ENCODE measurements around the gene ZBTB40. TPM values are rescaled to one million over a fixed set of nuclear protein-coding genes. Genes with fewer than 3 reads are reported as not detected.

ZBTB40 gene
- total and polyA plus RNA-seq, 10 donors = 4.4 to 40.2 (median 30.2) TPM

GRCh38 chr1:22491995-22492715 lies 40.5 kb downstream of the ZBTB40 start:
- H3K36me3 ChIP-seq = peaks cover 0 to 78% (median 23%) of the 10 kb centered on the region in 6 donors

GRCh38 chr1:22494144-22494543 lies 42.5 kb downstream of the ZBTB40 start:
- 53 to 67% (median 59%) methylated on average over 2 of the region's 2 CpGs for WGBS, 5 donors
- no peaks in the 10 kb centered on the region for H3K27me3 ChIP-seq (replicated peaks in 1 of 7)
- no peak for DNase-seq
- no peaks in the 10 kb centered on the region for H3K9me3 ChIP-seq
- intact Hi-C loops (cut with DNase I; ENCODE audit: low total_unique reads) = no loop called here
- no peak overlapping the region for H3K4me3 ChIP-seq
- peaks cover 0 to 51% (median 33%) of the 10 kb centered on the region in 6 donors for H3K4me1 ChIP-seq
- TF ChIP-seq POLR2AphosphoS5 (IDR thresholded peaks at IDR 0.05) (no peak), CTCF (IDR thresholded peaks at IDR 0.05 in 8 of 11, conservative IDR thresholded peaks at IDR 0.05 in 3 of 11) (no peak), POLR2A (IDR thresholded peaks at IDR 0.05) (no peak)
- peaks cover 0 to 92% (median 23%) of the 10 kb centered on the region in 6 donors for H3K36me3 ChIP-seq
- peak overlapping the region in 5 of 8 donors; percentile 40 to 76 (median 59) for H3K27ac ChIP-seq

More at GRCh38 chr1:22491995-22492715, 40.5 kb downstream of the ZBTB40 start:
- no peak for DNase-seq
- H3K27ac ChIP-seq = peak overlapping the region in 6 of 8 donors; percentile 27 to 61 (median 44)
- H3K9me3 ChIP-seq = no peaks in the 10 kb centered on the region
- 62 to 81% (median 68%) methylated on average over 10 of the region's 10 CpGs for WGBS, 5 donors
- H3K27me3 ChIP-seq (replicated peaks in 1 of 7) = no peaks in the 10 kb centered on the region
- no peak overlapping the region for H3K4me3 ChIP-seq
- intact Hi-C loops (cut with DNase I; ENCODE audit: low total_unique reads) = no loop called here
- H3K4me1 ChIP-seq = peaks cover 0 to 63% (median 35%) of the 10 kb centered on the region in 6 donors
- no peak for TF ChIP-seq POLR2AphosphoS5 (IDR thresholded peaks at IDR 0.05)
- TF ChIP-seq POLR2A (IDR thresholded peaks at IDR 0.05) = no peak

- intact Hi-C loops (cut with DNase I; ENCODE audit: low total_unique reads) = no loop called here
- Histone ChIP-seq H3K4me3 (no peak overlapping the region), H3K27me3 (replicated peaks in 1 of 7) (no peaks in the 10 kb centered on the region), H3K36me3 (peaks cover 0 to 86% (median 22%) of the 10 kb centered on the region in 6 donors), H3K4me1 (peaks cover 0 to 56% (median 36%) of the 10 kb centered on the region in 6 donors), H3K27ac (peak overlapping the region in 5 of 8 donors; percentile 40 to 76 (median 59)), H3K9me3 (no peaks in the 10 kb centered on the region)
- DNase-seq = no peak
- 76 to 88% (median 81%) methylated on average over 6 of the region's 6 CpGs for WGBS, 5 donors
- no peak for TF ChIP-seq POLR2A (IDR thresholded peaks at IDR 0.05)
- TF ChIP-seq CTCF (IDR thresholded peaks at IDR 0.05 in 8 of 11, conservative IDR thresholded peaks at IDR 0.05 in 3 of 11) = no peak
- TF ChIP-seq POLR2AphosphoS5 (IDR thresholded peaks at IDR 0.05) = no peak
Measured at GRCh38 chr1:22494943-22495579, 43.4 kb downstream of the ZBTB40 start.

- Histone ChIP-seq H3K9me3 (no peaks in the 10 kb centered on the region), H3K27ac (no peak overlapping the region), H3K27me3 (replicated peaks in 1 of 7) (no peaks in the 10 kb centered on the region), H3K36me3 (peaks cover 0 to 77% (median 15%) of the 10 kb centered on the region in 6 donors), H3K4me1 (peaks cover 0 to 65% (median 39%) of the 10 kb centered on the region in 6 donors), H3K4me3 (no peak overlapping the region)
- intact Hi-C loops (cut with DNase I; ENCODE audit: low total_unique reads) = no loop called here
- TF ChIP-seq CTCF (IDR thresholded peaks at IDR 0.05 in 8 of 11, conservative IDR thresholded peaks at IDR 0.05 in 3 of 11) (no peak), POLR2AphosphoS5 (IDR thresholded peaks at IDR 0.05) (no peak), POLR2A (IDR thresholded peaks at IDR 0.05) (no peak)
- DNase-seq = no peak
- WGBS, 5 donors = 96 to 98% (median 97%) methylated on average over 7 of the region's 7 CpGs
Measured at GRCh38 chr1:22496536-22497160, 45.0 kb downstream of the ZBTB40 start.

All from spleen (tissue), 11 donors.